Fibroblast of lung (primary cell): ENCODE measurements around the gene SUGCT. TPM values are rescaled to one million over a fixed set of nuclear protein-coding genes. Genes with fewer than 3 reads are reported as not detected.

Experiments used
- DNase-seq, 2 donors: peaks; one replicate each; pipeline versions ENCODE4 v3.0.0 to v3.0.0-alpha.2; 2010; ENCODE audit warnings: low read depth in 2 of 2
- H2AFZ ChIP-seq: 2 replicates; pipeline ENCODE4 v1.5.1; 2012; ENCODE audit warnings: low read length, control low read depth, inconsistent platforms
- H3K27ac ChIP-seq: 2 replicates; pipeline ENCODE4 v1.5.1; 2011; ENCODE audit warnings: low read length, control low read depth; ENCODE audit not compliant: insufficient read depth
- H3K27me3 ChIP-seq: 2 replicates; pipeline ENCODE4 v1.5.1; 2011; ENCODE audit warnings: mild to moderate bottlenecking, low read length; ENCODE audit not compliant: control insufficient read depth, insufficient read depth
- H3K36me3 ChIP-seq: 2 replicates; pipeline ENCODE4 v1.5.1; 2011; ENCODE audit warnings: low read length; ENCODE audit not compliant: control insufficient read depth, insufficient read depth
- H3K4me1 ChIP-seq: 2 replicates; pipeline ENCODE4 v1.5.1; 2011; ENCODE audit warnings: low read length; ENCODE audit not compliant: control insufficient read depth, insufficient read depth; ENCODE audit errors: extremely low read depth
- H3K4me2 ChIP-seq: 2 replicates; pipeline ENCODE4 v1.5.1; 2011; ENCODE audit warnings: low read length, control low read depth; ENCODE audit not compliant: insufficient read depth; ENCODE audit errors: extremely low read depth
- H3K4me3 ChIP-seq, 4 experiments: fragments of 200-600 bp in 1 of 4; sonication (generic) in 1 of 4; replicated peaks in 1 of 4; 2 replicates each; pipeline ENCODE4 v1.5.1; 2011 to 2016; ENCODE audit warnings: low read length in 4 of 4, low read depth in 3 of 4, mild to moderate bottlenecking in 3 of 4, control low read depth in 2 of 4, inconsistent platforms in 1 of 4, mixed read lengths in 1 of 4; ENCODE audit not compliant: insufficient read depth in 1 of 4; ENCODE audit errors: control extremely low read depth in 1 of 4
- H3K79me2 ChIP-seq: 2 replicates; pipeline ENCODE4 v1.5.1; 2012; ENCODE audit warnings: mild to moderate bottlenecking, low read length, inconsistent platforms; ENCODE audit not compliant: control insufficient read depth, insufficient read depth
- H3K9ac ChIP-seq: 2 replicates; pipeline ENCODE4 v1.5.1; 2011; ENCODE audit warnings: mild to moderate bottlenecking, low read length, control low read depth; ENCODE audit not compliant: insufficient read depth
- H3K9me3 ChIP-seq: 2 replicates; pipeline ENCODE4 v1.5.1; 2012; ENCODE audit warnings: low read depth, low read length; ENCODE audit not compliant: control insufficient read depth, insufficient read depth
- H4K20me1 ChIP-seq: 2 replicates; pipeline ENCODE4 v1.5.1; 2011; ENCODE audit warnings: low read length; ENCODE audit not compliant: control insufficient read depth, insufficient read depth; ENCODE audit errors: extremely low read depth
- EZH2 ChIP-seq: IDR thresholded peaks from 2 replicates; pipeline ENCODE4 v1.5.1; 2012; ENCODE audit warnings: low read length, control low read depth, mild to moderate bottlenecking; ENCODE audit errors: missing control alignments
- polyA plus RNA-seq, 2 donors: library from polyadenylated mRNA; depleted of rRNA in 1 of 2; stranded (reverse) in 1 of 2; unstranded in 1 of 2; fragments of >200 nt; gene quantifications; 2 replicates each; pipeline ENCODE4 v1.2.1, GENCODE V29; 2011 to 2012; ENCODE audit warnings: missing spikeins in 1 of 2
- total RNA-seq: library from RNA; depleted of rRNA; stranded (reverse); fragments of >200 nt; gene quantifications from 2 replicates; pipeline ENCODE4 v1.2.1, GENCODE V29; 2014
- TF ChIP-seq, protein P1 (sequence below), 2 donors: IDR thresholded peaks in 1 of 2; conservative IDR thresholded peaks in 1 of 2; 1 replicate in 1 of 2; 2 replicates in 1 of 2; pipeline ENCODE4 v1.5.1; 2011 to 2012; ENCODE audit warnings: low read length in 2 of 2, control low read depth in 1 of 2, inconsistent platforms in 1 of 2, low read depth in 1 of 2, mild to moderate bottlenecking in 1 of 2

SUGCT gene
- total and polyA plus RNA-seq, 2 donors (not counting 1 experiment from before 2014, with no cell fraction given) = 8.4 to 16.5 TPM

DNA sequence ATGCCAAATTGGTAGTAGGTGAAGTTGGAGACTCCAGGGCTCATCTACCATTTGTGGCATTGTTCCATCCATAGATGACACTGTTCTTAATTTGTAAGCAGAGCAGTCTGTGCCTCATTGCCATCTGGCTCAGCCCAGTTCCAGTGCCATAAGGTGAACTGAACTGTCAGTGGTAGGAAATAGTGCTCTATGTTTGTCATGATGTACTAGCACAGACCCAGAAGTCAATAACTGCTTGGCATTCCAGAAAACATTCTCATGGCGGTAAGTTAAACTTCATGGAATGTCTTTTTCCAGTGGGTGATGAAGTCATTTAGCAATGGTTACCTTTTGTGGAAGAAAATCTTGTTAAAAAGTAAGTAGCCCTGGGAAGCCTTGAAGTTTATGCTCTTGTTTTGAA lies 302.7 kb downstream of the SUGCT start:
- no peak overlapping the region for H3K9ac ChIP-seq
- H2AFZ ChIP-seq = no peak overlapping the region
- peaks cover 4% of the 10 kb centered on the region for H3K4me1 ChIP-seq

DNA sequence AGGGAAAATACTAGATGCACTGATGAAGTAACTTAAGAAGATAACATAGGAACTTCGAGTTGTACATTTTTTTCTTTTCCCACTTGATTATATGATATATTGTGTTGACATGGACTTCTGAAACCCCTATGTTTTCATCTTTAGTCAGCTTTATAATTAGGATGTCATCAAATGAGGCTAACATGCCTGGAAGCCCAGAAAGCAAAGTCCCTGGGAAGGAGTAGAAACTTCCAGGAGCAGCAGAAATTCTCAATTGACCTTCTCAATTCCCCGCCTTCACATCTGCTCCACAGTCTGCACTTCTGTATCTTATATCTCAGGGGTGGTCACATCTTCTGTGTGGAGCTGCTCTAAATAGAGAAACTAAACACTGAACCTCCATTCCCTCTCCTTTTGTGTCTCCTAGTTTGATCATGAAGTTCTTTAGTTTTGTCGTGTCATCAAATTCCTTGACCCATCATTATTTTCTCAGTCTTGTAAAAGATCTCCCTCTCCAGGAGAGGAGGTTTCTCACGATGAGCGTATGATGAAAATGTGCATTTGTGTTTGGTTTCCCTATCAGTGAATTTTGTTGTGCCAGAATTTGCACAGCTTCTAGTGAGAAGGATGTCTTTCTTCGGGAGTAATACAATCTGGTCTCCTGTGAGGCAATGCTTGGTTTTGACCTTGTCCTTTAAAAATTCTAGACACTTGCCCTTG lies 303.3 kb downstream of the SUGCT start:
- peak in 1 of 2 donors; percentile 36 for DNase-seq
- H3K4me2 ChIP-seq = no peak overlapping the region

More for the DNA sequence above, 302.7 kb downstream of the SUGCT start:
- no peaks in the 10 kb centered on the region for H4K20me1 ChIP-seq
- H3K79me2 ChIP-seq = no peaks in the 10 kb centered on the region
- TF ChIP-seq, protein P1, sequence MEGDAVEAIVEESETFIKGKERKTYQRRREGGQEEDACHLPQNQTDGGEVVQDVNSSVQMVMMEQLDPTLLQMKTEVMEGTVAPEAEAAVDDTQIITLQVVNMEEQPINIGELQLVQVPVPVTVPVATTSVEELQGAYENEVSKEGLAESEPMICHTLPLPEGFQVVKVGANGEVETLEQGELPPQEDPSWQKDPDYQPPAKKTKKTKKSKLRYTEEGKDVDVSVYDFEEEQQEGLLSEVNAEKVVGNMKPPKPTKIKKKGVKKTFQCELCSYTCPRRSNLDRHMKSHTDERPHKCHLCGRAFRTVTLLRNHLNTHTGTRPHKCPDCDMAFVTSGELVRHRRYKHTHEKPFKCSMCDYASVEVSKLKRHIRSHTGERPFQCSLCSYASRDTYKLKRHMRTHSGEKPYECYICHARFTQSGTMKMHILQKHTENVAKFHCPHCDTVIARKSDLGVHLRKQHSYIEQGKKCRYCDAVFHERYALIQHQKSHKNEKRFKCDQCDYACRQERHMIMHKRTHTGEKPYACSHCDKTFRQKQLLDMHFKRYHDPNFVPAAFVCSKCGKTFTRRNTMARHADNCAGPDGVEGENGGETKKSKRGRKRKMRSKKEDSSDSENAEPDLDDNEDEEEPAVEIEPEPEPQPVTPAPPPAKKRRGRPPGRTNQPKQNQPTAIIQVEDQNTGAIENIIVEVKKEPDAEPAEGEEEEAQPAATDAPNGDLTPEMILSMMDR (conservative IDR thresholded peaks at IDR 0.05 in 1 of 2, IDR thresholded peaks at IDR 0.05 in 1 of 2; ENCODE audit: low read depth in 1 of 2, low read length in 2 of 2) = no peak
- no peak for TF ChIP-seq EZH2
- no peaks in the 10 kb centered on the region for H3K27me3 ChIP-seq
- H3K4me3 ChIP-seq = no peak overlapping the region
- H3K27ac ChIP-seq = peak overlapping the region; percentile 67
- no peaks in the 10 kb centered on the region for H3K36me3 ChIP-seq
- DNase-seq = peak; percentile 83 to 99
- H3K9me3 ChIP-seq = no peaks in the 10 kb centered on the region
- peak overlapping the region; percentile 41 for H3K4me2 ChIP-seq

DNA sequence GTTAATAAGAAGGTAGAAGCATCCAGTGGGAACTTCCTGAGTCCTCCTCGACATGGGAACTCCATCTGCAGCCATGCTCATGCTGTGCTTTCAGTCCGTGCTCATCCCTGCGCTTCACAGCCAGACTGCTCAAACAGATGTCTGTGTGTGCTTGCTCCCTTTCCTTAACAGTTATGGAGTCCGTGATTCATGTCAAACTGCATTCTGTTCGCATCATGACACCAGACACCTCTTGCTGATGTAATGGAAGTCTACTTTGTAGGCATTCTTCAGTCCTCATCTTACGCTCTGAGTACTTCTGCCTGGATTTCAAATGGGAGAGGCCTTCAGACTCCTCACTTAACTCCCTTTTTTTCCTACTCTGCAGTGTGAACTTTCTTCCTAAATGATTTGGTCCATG lies 304.9 kb downstream of the SUGCT start:
- H3K79me2 ChIP-seq = no peaks in the 10 kb centered on the region
- H4K20me1 ChIP-seq = no peaks in the 10 kb centered on the region
- H3K27ac ChIP-seq = no peak overlapping the region
- no peaks in the 10 kb centered on the region for H3K36me3 ChIP-seq
- H2AFZ ChIP-seq = no peak overlapping the region
- no peak overlapping the region for H3K4me2 ChIP-seq
- no peak for DNase-seq
- H3K9me3 ChIP-seq = no peaks in the 10 kb centered on the region
- H3K4me1 ChIP-seq = peaks cover 4% of the 10 kb centered on the region
- no peak overlapping the region for H3K4me3 ChIP-seq
- no peak overlapping the region for H3K9ac ChIP-seq
- no peaks in the 10 kb centered on the region for H3K27me3 ChIP-seq
- no peak for TF ChIP-seq EZH2
- TF ChIP-seq, protein P1 (conservative IDR thresholded peaks at IDR 0.05 in 1 of 2, IDR thresholded peaks at IDR 0.05 in 1 of 2; ENCODE audit: low read depth in 1 of 2, low read length in 2 of 2) = no peak

More for the DNA sequence above, 303.3 kb downstream of the SUGCT start:
- Histone ChIP-seq H3K79me2 (no peaks in the 10 kb centered on the region), H3K36me3 (no peaks in the 10 kb centered on the region), H3K9me3 (no peaks in the 10 kb centered on the region), H4K20me1 (no peaks in the 10 kb centered on the region), H3K27me3 (no peaks in the 10 kb centered on the region), H3K9ac (no peak overlapping the region), H2AFZ (no peak overlapping the region), H3K27ac (peak overlapping the region; percentile 67), H3K4me3 (no peak overlapping the region), H3K4me1 (peaks cover 4% of the 10 kb centered on the region)
- TF ChIP-seq, protein P1 (conservative IDR thresholded peaks at IDR 0.05 in 1 of 2, IDR thresholded peaks at IDR 0.05 in 1 of 2; ENCODE audit: low read depth in 1 of 2, low read length in 2 of 2) = no peak
- TF ChIP-seq EZH2 = no peak
